HG03460 (cell line): ENCODE results near the gene PPP2R5D.
"Not testable (repeated sequence)": the region's sequence is repeated elsewhere in the genome, so short reads cannot be mapped to it uniquely, and the experiment has no call there.

Experiments
- ATAC-seq: cut with Tn5 transposase; IDR thresholded peaks from one replicate; pipeline ENCODE4 v1.9.1; 2021; ENCODE audit not compliant: unreplicated experiment

The PPP2R5D gene

DNA sequence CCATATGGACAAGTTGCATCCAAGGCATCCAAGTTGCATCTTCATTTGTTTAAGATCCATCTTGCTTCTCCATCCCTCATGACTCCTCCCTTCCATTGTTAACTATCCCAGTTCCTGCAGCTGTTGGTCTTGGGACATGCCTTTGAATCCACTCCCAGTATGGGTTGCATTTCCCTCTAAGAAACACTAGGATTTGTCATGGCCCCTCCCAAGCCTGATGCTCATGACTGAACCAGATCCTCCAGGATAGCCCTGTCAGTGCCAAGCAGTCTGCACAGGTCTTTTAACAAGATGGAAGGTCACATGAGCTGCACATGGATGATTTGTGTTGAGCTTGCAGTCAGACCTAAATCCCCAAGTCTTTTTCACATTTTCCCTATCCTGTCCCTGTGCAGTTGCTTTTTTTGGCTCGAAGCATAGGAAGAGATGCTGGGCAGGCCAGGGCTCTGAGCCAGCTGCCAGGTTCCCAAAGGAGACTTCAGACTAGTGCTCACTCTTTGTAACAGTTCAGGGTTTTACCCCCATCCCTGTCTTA, 4.2 kb downstream of the PPP2R5D start:
- ATAC-seq = no peak

DNA sequence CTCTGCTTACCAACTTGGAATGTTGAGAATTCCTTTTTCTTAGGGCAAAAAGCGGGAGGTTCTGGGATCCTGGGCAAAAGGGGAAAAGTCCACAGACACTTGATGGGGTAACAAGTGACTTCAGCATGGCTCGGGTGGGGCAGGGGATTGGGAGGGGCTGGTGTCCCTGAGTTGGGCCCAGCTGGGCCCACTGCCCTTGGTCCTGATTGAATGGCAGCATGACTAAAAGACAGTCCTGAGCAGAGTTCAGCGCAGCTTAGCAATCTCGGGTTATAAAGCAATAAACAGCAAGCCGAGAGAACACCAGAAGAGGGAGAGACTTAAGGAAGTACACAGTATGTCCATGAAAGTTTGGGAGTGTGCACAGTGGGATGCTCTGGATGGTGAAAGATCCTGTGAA, 5.6 kb downstream of the PPP2R5D start:
- ATAC-seq = no peak

DNA sequence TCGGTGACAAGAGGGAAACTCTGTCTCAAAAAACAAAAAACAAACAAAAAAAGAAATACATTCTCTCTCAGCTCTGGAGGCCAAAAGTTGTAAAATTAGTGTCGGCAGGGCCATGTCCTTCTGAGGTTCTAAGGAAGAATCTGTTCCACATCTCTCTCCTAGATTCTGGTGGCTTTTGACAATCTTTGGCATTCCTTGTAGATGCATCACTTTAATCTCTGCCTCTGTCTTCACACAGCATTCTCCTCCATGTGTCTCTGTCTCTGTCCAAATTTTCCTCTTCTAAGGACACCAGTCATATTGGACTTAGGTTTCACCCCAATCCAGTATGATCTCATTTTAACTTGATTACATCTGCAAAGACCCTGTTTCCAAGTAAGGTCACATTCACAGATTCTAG, 9.1 kb downstream of the PPP2R5D start:
- ATAC-seq = no peak

DNA sequence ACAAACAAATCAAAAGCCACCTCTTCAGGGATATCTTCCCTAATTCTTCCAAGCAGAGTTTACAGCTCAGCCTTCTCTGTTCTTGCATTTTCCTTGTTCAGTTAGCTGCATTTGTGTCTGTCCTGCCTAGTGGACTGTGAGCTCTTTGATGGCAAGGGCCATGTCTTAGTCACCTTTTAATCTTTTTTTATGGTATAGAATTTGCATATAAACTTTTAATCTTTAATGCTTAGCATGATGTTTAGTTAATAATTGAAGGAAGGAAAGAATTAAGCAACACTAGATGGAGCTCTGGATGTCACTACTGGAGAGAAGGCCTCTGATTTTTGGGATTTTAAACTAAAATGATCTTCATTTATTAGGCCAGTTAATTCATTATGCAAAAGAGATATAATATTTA, 12.1 kb downstream of the PPP2R5D start:
- ATAC-seq = no peak

DNA sequence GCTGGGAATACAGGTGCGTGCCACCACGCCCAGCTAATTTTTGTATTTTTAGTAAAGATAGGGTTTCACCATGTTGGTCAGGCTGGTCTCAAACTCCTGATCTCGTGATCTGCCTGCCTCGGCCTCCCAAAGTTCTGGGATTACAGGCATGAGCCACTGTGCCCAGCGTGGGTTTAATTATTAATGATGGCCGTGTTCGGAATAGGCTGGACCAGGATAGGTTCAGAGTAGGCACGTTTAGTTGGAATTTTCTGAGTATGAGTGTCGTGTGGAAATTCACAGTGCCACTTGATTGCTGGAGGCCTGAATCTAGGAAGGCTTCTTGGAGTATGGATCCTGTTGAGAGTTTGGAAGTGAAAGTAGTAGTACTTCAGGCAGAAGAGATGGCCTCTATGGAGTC, 13.8 kb downstream of the PPP2R5D start:
- ATAC-seq = not testable (repeated sequence)

DNA sequence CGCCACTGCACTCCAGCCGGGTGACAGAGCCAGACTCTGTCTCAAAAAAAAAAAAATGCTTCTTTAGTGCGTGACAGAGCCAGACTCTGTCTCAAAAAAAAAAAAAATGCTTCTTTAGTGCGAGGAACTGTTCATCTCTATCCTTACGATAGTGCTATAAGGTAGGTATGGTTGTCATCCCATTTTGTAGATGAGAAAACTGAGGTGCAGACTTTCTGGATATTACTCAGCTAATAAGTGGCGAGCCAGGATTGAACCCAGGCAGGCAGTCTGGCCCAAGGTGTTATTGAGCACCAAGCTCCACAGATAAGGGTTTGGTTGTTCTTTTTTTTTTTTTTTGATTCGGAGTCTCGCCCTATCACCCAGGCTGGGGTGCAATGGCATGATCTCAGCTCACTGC, 17.5 kb downstream of the PPP2R5D start:
- ATAC-seq = no peak

DNA sequence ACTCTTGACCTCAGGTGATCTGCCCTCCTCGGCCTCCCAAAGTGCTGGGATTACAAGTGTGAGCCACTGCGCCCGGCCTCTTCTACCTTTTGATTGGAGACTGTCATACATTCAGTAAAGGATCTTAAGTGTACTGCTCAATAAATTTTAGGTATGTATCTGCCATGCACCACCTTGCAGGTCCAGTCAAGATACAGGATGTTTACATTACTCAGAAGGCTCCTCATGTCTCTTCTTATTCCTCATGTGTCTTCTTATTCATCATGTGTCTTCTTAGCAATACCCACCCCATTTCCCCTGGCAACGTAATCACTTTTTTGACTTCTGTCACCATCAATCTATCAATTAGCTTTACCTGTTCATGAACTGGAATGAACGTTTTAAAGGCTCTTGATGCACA, 21.5 kb downstream of the PPP2R5D start:
- no peak for ATAC-seq

DNA sequence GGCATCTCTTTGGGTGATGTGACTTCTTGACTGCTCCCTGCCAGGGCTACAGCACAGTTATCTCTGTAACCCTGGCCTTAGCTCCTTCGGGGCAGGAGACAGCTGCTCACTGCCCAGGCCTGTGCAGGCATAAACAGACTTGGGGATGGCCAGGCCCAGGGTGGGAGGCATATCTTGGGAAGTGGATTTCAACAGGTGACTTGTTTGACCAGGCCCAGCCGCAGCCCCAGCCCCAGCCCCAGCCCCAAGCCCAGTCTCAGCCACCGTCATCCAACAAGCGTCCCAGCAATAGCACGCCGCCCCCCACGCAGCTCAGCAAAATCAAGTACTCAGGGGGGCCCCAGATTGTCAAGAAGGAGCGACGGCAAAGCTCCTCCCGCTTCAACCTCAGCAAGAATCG, 21.9 kb downstream of the PPP2R5D start:
- ATAC-seq = no peak

DNA sequence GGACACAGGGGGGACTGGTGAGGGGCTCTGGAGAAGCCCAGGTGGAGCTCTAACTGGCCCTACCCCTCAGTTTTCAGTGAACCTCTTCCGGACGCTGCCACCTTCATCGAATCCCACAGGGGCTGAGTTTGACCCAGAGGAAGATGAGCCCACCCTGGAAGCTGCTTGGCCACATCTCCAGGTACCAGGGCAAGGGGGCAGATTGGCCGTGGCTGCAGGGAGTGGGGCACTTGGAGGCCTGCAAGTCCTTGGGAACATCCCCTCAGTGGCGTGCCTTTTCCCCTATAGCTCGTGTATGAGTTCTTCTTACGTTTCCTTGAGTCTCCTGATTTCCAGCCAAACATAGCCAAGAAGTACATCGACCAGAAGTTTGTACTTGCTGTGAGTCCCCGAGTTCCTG, 22.8 kb downstream of the PPP2R5D start:
- no peak for ATAC-seq

DNA sequence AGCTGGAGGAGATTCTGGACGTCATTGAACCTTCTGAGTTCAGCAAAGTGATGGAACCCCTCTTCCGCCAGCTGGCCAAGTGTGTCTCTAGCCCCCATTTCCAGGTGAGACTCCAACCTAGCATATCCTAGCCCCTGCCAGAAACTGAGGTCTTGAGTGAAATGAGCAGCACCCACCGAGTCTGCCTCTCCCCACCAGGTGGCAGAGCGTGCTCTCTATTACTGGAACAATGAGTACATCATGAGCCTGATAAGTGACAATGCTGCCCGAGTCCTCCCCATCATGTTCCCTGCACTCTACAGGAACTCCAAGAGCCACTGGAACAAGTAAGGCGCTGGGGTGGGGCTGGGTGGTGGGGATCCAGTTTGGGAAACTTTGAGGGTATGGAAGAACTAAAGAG, 24.8 kb downstream of the PPP2R5D start:
- ATAC-seq = no peak

DNA sequence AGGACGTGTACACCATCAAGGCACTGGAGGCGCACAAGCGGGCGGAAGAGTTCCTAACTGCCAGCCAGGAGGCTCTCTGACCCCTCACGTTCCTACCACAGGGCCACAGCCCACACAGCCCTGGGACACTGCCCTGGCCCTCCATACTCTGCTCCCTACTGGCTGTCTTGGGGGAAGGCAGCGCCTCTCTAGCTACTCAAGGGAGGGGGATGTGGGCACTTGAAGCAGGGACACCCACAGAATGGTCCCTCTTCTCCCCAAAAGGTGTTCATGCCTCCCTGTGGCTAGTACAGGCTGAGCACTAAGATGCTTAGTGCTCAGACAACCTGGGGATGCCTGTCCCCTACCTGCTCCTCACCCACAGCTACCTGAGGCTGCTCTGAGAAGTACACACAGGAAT, 26.8 kb downstream of the PPP2R5D start:
- ATAC-seq = no peak

DNA sequence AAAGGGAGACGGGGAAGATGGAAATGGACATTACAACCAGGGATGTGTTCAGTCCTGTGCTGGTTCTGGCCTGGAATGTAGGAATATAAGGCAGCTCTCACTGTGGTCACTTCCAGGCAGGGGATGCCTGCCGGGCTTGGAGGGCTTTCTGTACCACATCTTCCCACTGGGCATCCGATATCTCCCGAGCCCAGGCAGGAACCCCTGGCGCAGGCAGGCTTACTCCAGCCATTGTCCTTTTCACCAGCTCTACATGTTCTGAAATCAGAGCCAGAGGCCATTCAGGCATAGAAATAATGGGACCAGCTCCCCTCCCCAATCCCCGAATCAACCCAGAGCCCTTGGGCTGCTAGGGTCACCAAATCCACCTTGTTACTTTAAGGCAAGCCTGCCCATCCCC, 28.0 kb downstream of the PPP2R5D start:
- no peak for ATAC-seq

DNA sequence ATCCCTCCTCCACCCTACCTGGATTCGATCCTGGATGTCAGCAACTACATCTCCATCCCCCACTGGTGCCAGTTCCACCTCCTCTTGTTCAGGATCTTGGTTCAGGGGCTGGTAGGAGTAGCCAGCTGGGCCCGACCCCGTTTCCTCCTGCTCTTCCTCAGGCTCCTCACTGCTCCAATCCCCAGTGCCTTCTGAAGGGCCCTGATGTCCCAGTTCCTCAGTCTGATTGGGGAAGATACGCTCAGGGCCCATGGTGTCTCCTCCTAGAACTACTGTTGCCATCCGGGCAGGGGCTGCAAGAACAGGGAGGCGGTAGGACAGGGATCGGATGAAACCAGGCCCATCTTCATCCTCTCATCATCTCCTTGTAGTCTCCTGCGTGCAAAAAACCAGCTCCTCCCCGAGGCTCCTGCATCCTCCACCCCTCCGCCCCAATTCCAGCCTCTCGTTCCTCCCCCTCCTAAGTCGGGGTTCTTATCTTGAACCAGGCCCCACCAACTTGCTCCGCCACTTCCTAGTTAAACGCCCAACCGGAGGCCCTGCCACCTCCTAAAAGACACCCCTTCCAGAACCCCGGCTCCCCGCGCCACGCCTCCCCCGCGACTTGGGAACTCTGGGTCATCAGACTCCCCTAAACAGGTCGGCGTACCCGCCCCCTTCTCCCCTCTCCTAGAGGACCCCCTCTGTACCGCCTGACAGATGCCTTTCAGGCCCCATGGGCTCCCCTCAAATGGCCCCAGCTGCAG, 28.9 kb downstream of the PPP2R5D start:
- ATAC-seq = no peak

DNA sequence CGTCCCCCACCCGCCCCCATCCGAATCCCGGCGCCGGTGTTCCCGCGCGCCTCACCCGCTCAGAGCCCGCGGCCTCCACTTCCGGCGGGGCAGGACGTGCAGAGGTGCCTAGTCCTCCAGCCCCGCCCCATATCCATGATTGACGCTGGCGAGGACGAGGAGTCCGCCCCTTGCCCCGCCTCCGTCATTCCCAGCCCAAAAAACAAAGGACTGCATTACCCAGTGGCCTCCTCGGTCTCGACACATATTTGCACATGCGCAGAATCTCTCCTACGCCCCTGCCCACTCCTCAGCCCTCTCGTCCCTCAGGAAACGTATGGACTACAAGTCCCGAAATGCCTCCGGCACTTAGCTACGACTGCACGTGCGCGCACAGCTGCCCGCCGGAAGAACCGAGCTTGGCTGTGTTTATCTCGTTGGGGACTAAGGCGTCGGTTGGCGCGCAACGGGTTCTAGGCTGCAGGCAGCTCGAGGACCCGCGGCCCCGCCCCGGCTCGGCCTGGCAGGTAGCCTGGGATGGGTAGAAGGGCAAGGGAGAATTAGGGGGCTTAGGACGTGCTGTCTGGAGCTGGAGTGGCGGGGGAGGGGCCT, 29.6 kb downstream of the PPP2R5D start, which contains the start of the genes KLHDC3 and MEA1:
Gene KLHDC3, plus strand, starts transcription at position 407 of the 591 bp plus-strand sequence. CDS start 2,944 bp downstream, outside the sequence.
Gene MEA1, minus strand, starts transcription at position 104 of the 591 bp plus-strand sequence. CDS start 133 bp downstream, outside the sequence.
- peak; percentile 93 for ATAC-seq

DNA sequence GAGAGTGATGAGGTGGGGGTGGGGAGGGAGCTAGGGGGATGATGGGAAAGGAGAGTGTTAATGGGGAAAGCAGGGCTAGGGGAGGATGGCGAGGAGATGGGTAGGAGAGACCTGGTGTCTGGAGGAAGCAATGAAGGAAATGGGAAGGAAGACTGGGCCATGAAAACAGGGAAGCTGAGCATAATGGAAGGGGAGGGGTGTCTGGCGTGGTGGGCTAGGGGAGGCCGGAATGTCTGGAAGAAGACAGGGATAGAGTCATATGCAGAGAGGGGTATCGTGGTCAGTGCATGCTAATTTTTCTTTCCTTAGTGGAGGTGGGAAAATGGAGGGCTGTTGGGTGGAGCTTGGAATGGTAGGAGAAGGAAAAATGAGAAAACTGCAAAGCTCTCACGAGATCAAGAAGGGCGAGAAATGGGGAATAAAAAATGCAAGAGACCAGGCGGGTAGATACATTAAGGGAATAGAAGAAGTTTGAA, 30.1 kb downstream of the PPP2R5D start:
- no peak for ATAC-seq

DNA sequence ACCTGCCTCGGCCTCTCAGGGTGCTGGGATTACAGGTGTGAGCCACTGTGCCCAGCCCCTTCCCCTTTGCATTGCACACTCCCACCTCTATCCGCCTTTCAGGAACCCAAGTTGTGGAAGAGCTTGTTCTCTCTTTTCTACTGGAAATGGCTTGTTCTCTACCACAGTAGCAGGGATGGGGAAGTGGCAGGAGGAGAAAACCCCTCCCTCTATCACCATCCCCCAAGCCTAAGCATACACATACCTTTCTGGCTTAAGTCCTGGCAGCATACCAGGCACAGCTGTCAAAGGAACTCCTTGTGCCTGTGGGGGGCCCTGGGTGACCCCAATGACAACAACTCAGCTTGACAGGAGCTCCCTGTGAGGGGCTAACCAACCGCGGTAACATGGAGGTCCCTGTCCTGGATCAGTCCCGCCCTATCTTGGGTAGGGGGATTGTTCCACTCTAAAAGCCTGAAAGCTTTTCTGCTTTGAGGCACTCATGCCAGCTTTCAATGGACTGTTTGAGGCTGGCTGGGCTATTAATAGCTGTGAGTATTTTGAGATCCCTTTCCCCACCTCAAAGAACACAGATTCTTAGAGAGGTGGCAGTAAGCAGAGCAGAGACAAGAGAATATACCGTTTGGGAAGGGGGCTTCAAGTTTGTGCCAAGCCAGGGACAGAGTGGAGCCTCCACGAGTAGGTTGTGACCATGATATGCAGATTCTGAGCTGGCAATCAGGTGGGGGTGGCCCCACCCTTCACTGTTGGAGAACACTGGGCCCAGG, 32.0 kb downstream of the PPP2R5D start:
- no peak for ATAC-seq

DNA sequence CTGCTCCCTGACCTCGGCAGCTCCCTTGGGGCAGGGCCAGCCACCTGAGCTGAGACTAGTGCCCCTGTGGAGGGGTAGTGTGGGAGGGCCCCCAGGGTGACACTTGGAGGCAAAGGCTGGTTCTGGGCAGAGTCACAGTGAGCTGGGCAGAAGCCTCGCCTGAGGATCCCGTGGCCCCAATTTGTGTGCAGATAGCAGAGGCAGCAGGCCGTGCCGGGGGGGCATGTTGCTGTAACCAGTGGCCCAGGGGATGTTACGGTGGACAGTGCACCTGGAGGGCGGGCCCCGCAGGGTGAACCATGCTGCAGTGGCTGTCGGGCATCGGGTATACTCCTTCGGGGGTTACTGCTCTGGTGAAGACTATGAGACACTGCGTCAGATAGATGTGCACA, 32.6 kb downstream of the PPP2R5D start:
- no peak for ATAC-seq

DNA sequence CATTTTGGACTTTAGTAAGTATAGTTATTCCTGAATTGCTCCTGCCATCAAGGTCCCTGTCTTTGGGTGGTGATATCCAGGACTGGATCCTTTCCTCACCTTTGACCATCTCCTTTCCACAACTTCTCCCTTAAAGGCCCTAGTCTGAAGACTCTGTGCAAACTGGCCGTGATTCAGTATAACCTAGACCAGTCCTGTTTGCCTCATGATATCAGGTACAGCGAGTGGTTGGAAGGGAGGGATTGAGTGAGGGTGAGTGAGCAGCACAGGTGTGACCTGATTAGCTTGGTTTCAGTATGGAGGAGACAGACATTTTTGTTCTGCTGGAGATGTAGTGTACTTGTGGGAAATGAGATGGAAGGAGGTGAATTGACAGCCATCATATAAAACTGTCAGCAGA, 34.8 kb downstream of the PPP2R5D start:
- no peak for ATAC-seq

DNA sequence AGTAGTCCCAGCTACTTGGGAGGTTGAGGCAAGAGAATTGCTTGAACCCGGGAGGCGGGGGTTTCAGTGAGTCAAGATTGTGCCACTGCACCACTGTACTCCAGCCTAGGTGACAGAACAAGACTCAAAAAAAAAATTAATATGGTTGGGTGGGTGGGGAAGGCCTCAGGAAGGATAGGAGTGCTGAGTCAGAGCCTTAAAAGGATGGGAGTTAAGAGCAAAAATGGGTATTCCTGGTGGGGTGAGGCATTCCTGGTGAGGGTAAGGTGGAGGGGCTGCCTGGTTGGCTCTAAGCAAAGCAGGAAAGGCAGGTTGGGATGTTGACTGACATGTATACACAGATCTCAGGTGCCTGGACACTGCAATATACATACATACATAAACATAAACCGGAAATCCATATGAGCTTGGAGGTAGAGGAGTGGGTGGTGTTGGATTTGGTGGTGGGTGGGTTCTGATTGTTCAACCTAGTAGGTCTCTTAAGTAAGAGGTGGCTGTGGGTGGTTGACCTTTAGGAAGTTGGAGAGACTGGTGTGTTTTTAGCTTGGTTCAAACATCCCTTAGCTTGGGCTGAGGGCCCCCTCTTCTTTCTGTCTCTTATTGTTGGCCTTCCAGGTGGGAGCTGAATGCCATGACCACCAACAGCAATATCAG, 35.8 kb downstream of the PPP2R5D start:
- ATAC-seq = no peak

DNA sequence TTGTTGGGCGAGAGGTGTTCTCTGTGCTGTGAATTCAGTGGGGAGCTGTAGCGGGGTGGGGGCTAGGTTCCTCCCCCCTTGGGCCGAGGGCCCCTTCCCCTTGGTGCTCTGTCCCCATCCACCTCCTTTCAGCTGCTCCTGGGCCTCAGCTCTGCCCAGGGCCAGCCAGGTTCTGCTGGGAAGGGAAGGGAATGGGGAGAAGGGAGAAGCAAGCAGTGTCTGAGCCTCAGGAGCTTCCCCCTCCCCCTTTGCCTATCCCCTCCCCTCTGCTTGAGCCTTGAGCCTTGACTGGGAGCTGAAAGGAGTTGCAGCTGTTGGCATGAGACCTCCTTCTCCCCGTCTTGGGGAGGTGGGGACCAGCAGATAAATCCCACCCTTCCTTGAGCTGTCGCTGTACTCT, 36.5 kb downstream of the PPP2R5D start:
- no peak for ATAC-seq
